HK-2 (cell line): ENCODE data around the gene VCY.
"Not testable (repeated sequence)": the region's sequence is repeated elsewhere in the genome, so short reads cannot be mapped to it uniquely, and the experiment has no call there.

ENCODE experiments used
- DNase-seq: peaks from one replicate; pipeline ENCODE4 v3.0.0-alpha.2; 2018; ENCODE audit not compliant: unreplicated experiment

VCY gene

DNA sequence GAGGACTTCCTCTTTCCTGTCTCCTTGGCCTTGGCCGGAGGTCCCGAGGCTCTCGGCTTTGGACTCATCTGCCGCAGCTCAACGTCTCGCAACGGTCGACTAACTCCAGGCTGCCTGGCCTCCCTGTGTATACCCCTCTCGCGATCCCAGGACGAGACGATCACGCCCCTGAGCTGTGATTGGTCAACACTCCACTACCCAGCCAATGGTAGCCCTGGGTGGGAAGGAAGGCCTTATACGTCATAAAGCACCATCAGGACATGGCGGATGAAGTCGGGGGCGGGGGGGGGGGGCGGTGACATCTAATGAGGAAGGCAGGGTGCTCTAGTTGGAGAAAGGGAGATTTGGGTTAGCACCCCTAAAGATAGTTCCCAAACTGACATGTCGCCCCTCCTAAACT, at the start of gene VCY:
Gene VCY (minus strand): TSS at position 101 of the 400 bp plus-strand sequence. CDS start 33 bp downstream, at position 68.
- not testable (repeated sequence) for DNase-seq

DNA sequence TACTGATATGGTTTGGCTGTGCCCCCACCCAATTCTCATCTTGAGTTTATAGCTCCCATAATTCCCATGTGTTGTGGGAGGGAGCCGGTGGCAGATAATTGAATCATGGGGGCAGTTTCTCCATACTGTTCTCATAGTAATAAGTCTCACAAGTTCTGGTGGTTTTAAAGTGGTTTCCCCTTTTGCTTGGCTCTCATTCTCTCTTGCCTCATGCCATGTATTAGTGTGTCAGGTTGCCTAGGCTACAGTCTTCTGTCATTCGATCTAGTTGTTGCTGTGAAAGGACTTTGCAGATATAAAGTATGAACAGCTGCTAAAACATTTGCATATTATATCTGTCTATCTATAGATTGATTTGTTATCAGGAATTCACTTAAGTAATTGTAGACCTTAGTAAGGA, 44.1 kb upstream of the VCY start:
- DNase-seq: not testable (repeated sequence)

DNA sequence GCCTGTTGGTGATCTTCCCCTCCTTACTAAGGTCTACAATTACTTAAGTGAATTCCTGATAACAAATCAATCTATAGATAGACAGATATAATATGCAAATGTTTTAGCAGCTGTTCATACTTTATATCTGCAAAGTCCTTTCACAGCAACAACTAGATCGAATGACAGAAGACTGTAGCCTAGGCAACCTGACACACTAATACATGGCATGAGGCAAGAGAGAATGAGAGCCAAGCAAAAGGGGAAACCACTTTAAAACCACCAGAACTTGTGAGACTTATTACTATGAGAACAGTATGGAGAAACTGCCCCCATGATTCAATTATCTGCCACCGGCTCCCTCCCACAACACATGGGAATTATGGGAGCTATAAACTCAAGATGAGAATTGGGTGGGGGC, 25.6 kb upstream of the VCY start:
- DNase-seq: not testable (repeated sequence)

DNA sequence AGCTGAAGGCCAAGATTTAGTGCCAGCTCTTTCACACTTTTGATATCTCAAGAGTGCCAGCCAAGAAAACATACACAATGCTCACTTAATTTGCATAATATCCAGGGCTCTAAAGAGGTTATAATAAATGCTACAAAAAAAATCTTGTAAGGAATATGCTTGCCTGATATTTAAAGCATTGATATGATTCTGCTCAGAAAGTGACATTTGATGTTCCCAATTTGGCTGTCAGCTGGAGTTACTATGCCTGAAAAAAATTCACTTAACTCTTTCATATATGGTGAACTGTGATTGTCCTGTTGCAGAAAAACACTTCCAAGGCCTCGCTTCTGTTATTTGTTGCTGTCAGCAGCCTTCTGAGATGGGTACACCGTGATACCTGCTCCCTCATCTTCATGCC, 43.9 kb downstream of the VCY start:
- not testable (repeated sequence) for DNase-seq
